HG03439 (cell line): ENCODE data around the gene LDLRAD4.
"Not testable (repeated sequence)": the region's sequence is repeated elsewhere in the genome, so short reads cannot be mapped to it uniquely, and the experiment has no call there.

ENCODE experiments used
- ATAC-seq: cut with Tn5 transposase; IDR thresholded peaks from one replicate; pipeline ENCODE4 v1.9.1; 2021; ENCODE audit warnings: mild to moderate bottlenecking, moderate library complexity; ENCODE audit not compliant: unreplicated experiment

LDLRAD4 gene

DNA sequence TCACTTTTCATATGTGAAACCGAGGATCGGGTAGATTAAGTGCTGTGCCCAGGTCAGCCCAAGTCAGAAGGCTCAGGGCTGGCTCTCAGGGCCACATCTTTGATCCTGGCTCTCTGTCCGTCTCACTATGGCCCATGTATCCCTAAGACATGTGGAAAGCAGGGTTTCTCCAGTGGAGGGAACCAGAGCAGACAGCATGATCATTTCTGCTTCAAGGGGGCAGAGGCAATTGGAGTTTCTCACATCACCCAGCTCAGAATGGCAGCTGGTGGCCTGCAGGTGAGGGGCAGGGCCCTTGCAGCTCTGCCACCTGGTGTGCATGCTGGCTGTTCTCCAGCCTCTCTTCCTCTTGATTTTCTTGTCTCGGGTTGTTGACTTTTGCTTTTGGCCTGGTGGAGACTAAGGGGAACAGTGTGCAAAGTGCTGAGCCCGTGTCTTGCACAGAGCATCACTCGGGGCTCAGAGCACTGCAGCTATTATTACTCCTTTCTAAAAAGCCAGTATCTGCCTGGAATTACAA lies 27.0 kb downstream of the LDLRAD4 start:
- no peak for ATAC-seq

DNA sequence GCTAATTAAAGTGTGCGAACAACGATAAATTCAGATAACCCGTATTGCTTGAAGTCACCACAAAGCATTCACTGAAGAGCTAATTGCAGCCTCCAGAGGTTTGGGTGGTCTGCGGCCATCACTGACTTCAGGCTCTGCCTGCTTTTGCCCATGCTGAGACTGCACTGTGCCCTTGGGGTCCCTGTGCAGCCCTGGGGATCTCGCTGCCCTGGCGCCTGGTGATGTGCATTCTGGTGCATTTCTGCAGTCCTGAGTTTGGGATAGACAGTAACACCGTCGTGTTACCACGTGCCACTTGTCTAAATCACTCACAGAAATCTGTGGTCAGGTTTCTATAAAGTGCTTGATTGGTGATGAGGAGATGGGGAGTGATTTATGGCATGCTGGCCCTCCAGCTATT lies 27.6 kb downstream of the LDLRAD4 start:
- ATAC-seq = no peak

- ATAC-seq = no peak
Observed at GRCh38 chr18:13246591-13246990, 28.0 kb downstream of the LDLRAD4 start.

GRCh38 chr18:13247506-13247905 lies 28.9 kb downstream of the LDLRAD4 start:
- ATAC-seq = no peak

- no peak for ATAC-seq
Observed at GRCh38 chr18:13252686-13253410, 34.3 kb downstream of the LDLRAD4 start.

- no peak for ATAC-seq
Observed at GRCh38 chr18:13253786-13254688, 35.5 kb downstream of the LDLRAD4 start.

- no peak for ATAC-seq
Observed at GRCh38 chr18:13254971-13255927, 36.7 kb downstream of the LDLRAD4 start.

GRCh38 chr18:13256444-13257305 lies 38.1 kb downstream of the LDLRAD4 start:
- no peak for ATAC-seq

DNA sequence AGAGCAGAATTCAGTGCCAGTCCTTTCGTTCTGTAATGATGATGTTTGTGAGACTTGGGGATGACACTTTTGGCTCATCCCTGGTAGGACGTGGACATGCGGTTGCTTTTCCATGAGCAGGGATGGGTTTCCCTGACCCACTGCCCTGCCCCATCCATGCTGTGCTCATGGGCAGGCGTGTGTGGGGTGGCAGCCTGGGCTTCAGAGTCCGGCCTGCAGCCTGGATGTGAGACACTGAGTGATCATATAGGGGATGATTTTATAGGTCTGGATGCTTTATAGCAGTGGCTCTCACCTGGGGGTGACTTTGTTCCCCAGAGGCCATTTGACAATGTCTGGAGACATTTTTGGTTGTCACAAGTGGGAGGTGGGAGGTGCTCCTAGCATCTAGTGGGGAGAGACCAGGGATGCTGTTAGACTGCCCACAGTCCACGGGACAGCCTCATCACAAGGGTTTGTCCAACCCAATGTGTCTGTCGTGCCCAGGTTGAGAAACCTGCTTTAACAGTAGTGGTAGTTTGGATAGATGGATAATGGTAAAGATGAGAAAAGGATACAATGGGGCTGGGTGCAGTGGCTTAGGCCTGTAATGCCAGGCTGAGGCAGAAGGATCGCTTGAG lies 38.9 kb downstream of the LDLRAD4 start:
- ATAC-seq = no peak

- no peak for ATAC-seq
Observed at GRCh38 chr18:13258921-13259320, 40.4 kb downstream of the LDLRAD4 start.

DNA sequence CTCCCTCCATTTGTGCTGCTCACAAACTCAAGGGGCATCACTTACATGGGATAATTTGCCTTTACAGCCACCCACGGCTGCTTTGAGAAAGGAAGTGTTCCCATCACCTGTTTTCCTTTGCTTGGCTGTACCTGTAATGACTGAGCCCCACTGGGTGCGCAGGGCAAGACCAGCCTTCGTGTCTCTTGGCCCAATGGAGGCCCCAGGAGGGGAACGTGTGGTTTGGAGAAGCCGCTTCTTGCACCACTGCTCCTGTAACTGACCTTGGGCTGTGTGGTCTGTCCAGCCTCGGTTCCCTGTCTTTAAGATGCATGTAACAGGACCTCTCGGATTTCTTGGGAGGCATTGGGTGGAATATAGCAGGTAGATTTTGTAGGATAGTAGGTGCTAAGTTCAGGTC lies 41.1 kb downstream of the LDLRAD4 start:
- no peak for ATAC-seq

DNA sequence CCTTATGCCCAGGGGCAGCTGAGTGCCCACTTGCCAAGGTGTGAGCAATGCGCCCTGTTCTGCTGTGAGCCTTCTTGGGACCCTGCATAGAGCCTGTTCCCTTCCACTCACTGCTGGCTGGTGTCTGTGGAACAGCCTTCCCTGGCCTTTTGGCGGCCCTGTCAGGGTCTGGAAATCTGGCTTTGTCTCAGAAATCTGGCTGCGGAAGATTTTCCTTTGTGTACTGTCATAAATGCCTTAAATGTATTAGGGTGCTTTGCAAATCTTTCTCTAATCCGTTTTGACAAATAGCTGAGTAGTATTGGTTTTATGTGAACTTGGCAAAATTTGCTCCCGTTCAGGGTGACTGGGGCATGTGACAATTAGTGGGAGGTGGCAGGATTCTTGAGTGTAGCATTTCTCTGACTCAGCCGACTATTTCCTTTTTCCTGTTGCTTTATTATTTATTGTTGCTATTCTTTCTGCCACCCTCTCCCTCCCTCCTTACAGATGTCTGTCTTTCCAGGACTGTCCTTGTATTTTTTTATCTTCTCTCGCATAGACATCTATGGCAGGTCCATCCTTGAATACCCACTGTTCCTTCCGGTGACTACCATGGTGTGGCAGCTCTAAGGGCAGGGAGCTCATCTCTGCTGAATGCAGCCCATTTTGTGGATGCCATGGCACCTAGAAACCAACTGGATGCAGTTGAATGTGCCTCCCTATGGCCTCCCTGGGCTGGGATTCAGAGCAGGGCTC lies 41.8 kb downstream of the LDLRAD4 start:
- ATAC-seq = no peak

- no peak for ATAC-seq
Observed at GRCh38 chr18:13260935-13261640, 42.5 kb downstream of the LDLRAD4 start.

- no peak for ATAC-seq
Observed at GRCh38 chr18:13261661-13262357, 43.2 kb downstream of the LDLRAD4 start.

DNA sequence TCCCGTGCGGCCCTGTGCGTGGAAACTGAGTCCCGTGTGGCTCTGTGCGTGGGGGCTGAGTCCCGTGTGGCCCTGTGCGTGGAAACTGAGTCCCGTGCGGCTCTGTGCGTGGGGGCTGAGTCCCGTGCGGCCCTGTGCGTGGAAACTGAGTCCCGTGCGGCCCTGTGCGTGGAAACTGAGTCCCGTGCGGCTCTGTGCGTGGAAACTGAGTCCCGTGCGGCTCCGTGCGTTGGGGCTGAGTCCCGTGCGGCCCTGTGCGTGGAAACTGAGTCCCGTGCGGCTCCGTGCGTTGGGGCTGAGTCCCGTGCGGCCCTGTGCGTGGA lies 43.8 kb downstream of the LDLRAD4 start:
- ATAC-seq = not testable (repeated sequence)

GRCh38 chr18:13262839-13263691 lies 44.5 kb downstream of the LDLRAD4 start:
- no peak for ATAC-seq
